Osteoblast (primary cell): Measurements from ENCODE around the gene DDX6. TPM values are rescaled to one million over a fixed set of nuclear protein-coding genes. Genes with fewer than 3 reads are reported as not detected.
"Not testable (repeated sequence)": the region's sequence is repeated elsewhere in the genome, so short reads cannot be mapped to it uniquely, and the experiment has no call there.

Source experiments
- DNase-seq: peaks from one replicate; pipeline ENCODE4 v3.0.0; 2011; ENCODE audit warnings: low spot score, mixed read lengths; ENCODE audit not compliant: insufficient read length; ENCODE audit errors: missing footprints
- H2AFZ ChIP-seq: 2 replicates; pipeline ENCODE4 v1.6.0; 2011; ENCODE audit warnings: mild to moderate bottlenecking, low read length
- H3K27ac ChIP-seq: 2 replicates; pipeline ENCODE4 v1.5.1; 2011; ENCODE audit warnings: mild to moderate bottlenecking, low read depth, low read length, moderate library complexity
- H3K27me3 ChIP-seq: 2 replicates; pipeline ENCODE4 v1.6.0; 2012; ENCODE audit warnings: mild to moderate bottlenecking, control low read depth, inconsistent platforms, low read length, moderate library complexity; ENCODE audit not compliant: insufficient read depth
- H3K36me3 ChIP-seq: 2 replicates; pipeline ENCODE4 v1.5.1; 2011; ENCODE audit warnings: mild to moderate bottlenecking, low read length, control low read depth, moderate library complexity; ENCODE audit not compliant: insufficient read depth
- H3K4me1 ChIP-seq: 2 replicates; pipeline ENCODE4 v1.5.1; 2011; ENCODE audit warnings: mild to moderate bottlenecking, low read length, control low read depth, moderate library complexity; ENCODE audit not compliant: insufficient read depth
- H3K4me2 ChIP-seq: 2 replicates; pipeline ENCODE4 v1.6.0; 2011; ENCODE audit warnings: mild to moderate bottlenecking, low read length; ENCODE audit not compliant: insufficient read depth
- H3K4me3 ChIP-seq: fragments of 200-600 bp; sonication (generic); 3 replicates; pipeline ENCODE4 v1.5.1; 2012; ENCODE audit warnings: mild to moderate bottlenecking, low read length, inconsistent platforms; ENCODE audit not compliant: insufficient read depth
- H3K79me2 ChIP-seq: 2 replicates; pipeline ENCODE4 v1.6.0; 2012; ENCODE audit warnings: mild to moderate bottlenecking, low read length, control low read depth, inconsistent platforms; ENCODE audit not compliant: insufficient read depth
- H3K9me3 ChIP-seq: 2 replicates; pipeline ENCODE4 v1.5.1; 2011; ENCODE audit warnings: low read depth, low read length, control low read depth
- H4K20me1 ChIP-seq: 2 replicates; pipeline ENCODE4 v1.6.0; 2012; ENCODE audit warnings: mild to moderate bottlenecking, low read length, control low read depth; ENCODE audit not compliant: insufficient read depth
- CTCF ChIP-seq: IDR thresholded peaks from 2 replicates; pipeline ENCODE4 v1.5.1; 2011; ENCODE audit warnings: mild to moderate bottlenecking, low read depth, low read length, moderate library complexity; ENCODE audit errors: extremely low read depth
- total RNA-seq: library from RNA; depleted of rRNA; stranded (reverse); fragments of >200 nt; gene quantifications from 2 replicates; pipeline ENCODE4 v1.2.3, GENCODE V29; 2012

DDX6 gene
- total RNA-seq, 1 donor = 122 TPM

DNA sequence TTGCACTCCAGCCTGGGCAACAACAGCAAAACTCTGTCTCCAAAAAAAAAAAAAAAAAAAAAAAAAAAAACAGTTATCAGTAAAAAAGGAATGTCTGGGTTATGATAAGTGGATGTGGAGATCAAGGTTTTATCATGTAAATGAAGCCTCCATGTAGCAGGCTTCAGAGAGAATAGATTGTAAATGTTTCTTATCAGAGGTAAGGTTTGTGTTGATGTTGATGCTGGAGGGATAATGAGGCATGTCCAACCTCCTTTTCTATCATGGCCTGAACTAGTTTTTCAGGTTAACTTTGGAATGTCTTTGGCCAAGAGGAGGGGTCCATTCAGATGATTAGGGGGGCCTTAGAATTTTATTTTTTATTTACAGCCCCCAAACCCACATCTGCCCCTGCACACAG is 76.1 kb downstream of the DDX6 start:
- H2AFZ ChIP-seq = no peak overlapping the region
- H3K4me2 ChIP-seq = no peak overlapping the region
- no peak for DNase-seq
- no peak overlapping the region for H3K4me3 ChIP-seq
- no peaks in the 10 kb centered on the region for H3K36me3 ChIP-seq
- no peaks in the 10 kb centered on the region for H4K20me1 ChIP-seq
- no peaks in the 10 kb centered on the region for H3K79me2 ChIP-seq
- peaks cover 6% of the 10 kb centered on the region for H3K4me1 ChIP-seq
- H3K9me3 ChIP-seq = no peaks in the 10 kb centered on the region
- no peaks in the 10 kb centered on the region for H3K27me3 ChIP-seq
- H3K27ac ChIP-seq = no peak overlapping the region
- TF ChIP-seq CTCF = no peak

DNA sequence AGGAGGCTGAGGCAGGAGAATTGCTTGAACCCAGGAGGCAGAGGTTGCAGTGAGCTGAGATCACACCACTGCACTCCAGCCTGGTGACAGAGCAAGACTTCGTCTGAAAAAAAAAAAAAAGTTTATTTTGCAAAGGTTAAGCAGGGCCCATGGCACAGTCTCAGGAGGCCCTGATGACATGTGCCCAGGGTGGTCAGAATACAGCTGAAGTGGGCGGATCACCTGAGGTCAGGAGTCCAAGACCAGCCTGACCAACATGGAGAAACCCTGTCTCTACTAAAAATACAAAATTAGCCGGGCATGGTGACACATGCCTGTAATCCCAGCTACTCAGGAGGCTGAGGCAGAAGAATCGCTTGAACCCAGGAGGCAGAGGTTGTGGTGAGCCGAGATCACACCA is 76.5 kb downstream of the DDX6 start:
- not testable (repeated sequence) for H3K9me3 ChIP-seq, H3K4me1 ChIP-seq, H3K79me2 ChIP-seq, H3K4me2 ChIP-seq, H3K27ac ChIP-seq, H2AFZ ChIP-seq, H4K20me1 ChIP-seq, DNase-seq, H3K36me3 ChIP-seq, H3K4me3 ChIP-seq, H3K27me3 ChIP-seq

GRCh38 chr11:118708296-118708695 is 82.7 kb downstream of the DDX6 start:
- H3K79me2 ChIP-seq = no peaks in the 10 kb centered on the region
- H3K36me3 ChIP-seq = no peaks in the 10 kb centered on the region
- no peak overlapping the region for H3K4me3 ChIP-seq
- no peaks in the 10 kb centered on the region for H3K9me3 ChIP-seq
- no peak for TF ChIP-seq CTCF
- no peaks in the 10 kb centered on the region for H3K4me1 ChIP-seq
- H3K27ac ChIP-seq = no peak overlapping the region
- H3K27me3 ChIP-seq = peaks cover 12% of the 10 kb centered on the region
- DNase-seq = no peak
- H3K4me2 ChIP-seq = no peak overlapping the region
- H2AFZ ChIP-seq = no peak overlapping the region
- no peaks in the 10 kb centered on the region for H4K20me1 ChIP-seq

DNA sequence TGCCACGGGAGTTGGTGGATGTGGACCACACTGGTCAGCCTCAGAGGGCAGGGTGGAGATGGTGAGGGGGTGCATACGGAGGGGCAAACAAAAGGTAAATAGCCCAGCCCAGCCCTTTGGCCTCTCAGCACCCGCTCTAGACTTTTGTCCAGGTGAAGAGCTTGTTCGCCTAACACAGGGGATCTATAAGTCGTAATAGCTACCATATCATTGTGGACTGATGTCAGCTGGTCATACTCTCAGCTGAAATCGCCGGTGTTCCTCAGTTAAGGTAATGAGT is 84.5 kb downstream of the DDX6 start:
- Histone ChIP-seq H3K27me3 (peaks cover 12% of the 10 kb centered on the region), H3K4me1 (no peaks in the 10 kb centered on the region), H3K4me3 (no peak overlapping the region), H3K4me2 (no peak overlapping the region), H2AFZ (no peak overlapping the region), H3K79me2 (no peaks in the 10 kb centered on the region), H3K36me3 (no peaks in the 10 kb centered on the region), H4K20me1 (no peaks in the 10 kb centered on the region), H3K27ac (no peak overlapping the region), H3K9me3 (no peaks in the 10 kb centered on the region)
- no peak for TF ChIP-seq CTCF
- no peak for DNase-seq
